GM23338 (cell line): ENCODE results near the gene NEU3. TPM values are rescaled to one million over a fixed set of nuclear protein-coding genes. Genes with fewer than 3 reads are reported as not detected.

Source experiments
- ATAC-seq: fragments of 200-7000 bp; cut with Tn5 transposase; 3 replicates; pipeline ENCODE4 v1.9.1; 2020
- DNase-seq: peaks from one replicate; pipeline ENCODE4 v3.0.0-alpha.2; 2015; ENCODE audit warnings: low spot score
- H2AFZ ChIP-seq: fragments of 200-600 bp; sonication (generic); 2 replicates; pipeline ENCODE4 v1.8.0; 2016; ENCODE audit warnings: antibody characterized with exemption, mild to moderate bottlenecking, moderate library complexity
- H3F3A ChIP-seq: fragments of 200-600 bp; sonication (generic); replicated peaks from 2 replicates; pipeline ENCODE4 v1.8.0; 2017; ENCODE audit warnings: antibody characterized with exemption, mixed run types, low read depth
- H3K27ac ChIP-seq: fragments of 200-600 bp; sonication (generic); 2 replicates; pipeline ENCODE4 v1.6.1; 2016; ENCODE audit warnings: low read depth
- H3K27me3 ChIP-seq: fragments of 200-600 bp; sonication (generic); 2 replicates; pipeline ENCODE4 v1.8.0; 2016; ENCODE audit warnings: mild to moderate bottlenecking, mixed run types, moderate library complexity; ENCODE audit not compliant: insufficient read depth
- H3K36me3 ChIP-seq: fragments of 200-600 bp; sonication (generic); 2 replicates; pipeline ENCODE4 v1.8.0; 2016; ENCODE audit warnings: mild to moderate bottlenecking; ENCODE audit not compliant: insufficient read depth
- H3K4me1 ChIP-seq: fragments of 200-600 bp; sonication (generic); 2 replicates; pipeline ENCODE4 v1.8.0; 2016; ENCODE audit warnings: mild to moderate bottlenecking, moderate library complexity; ENCODE audit not compliant: insufficient read depth
- H3K4me2 ChIP-seq: fragments of 200-600 bp; sonication (generic); 2 replicates; pipeline ENCODE4 v1.7.1; 2017; ENCODE audit warnings: mixed run types
- H3K4me3 ChIP-seq: fragments of 200-600 bp; sonication (generic); 2 replicates; pipeline ENCODE4 v1.6.1; 2016; ENCODE audit warnings: mixed run types
- H3K79me2 ChIP-seq: fragments of 200-600 bp; sonication (generic); replicated peaks from 2 replicates; pipeline ENCODE4 v1.8.0; 2017; ENCODE audit warnings: mild to moderate bottlenecking; ENCODE audit not compliant: insufficient read depth
- H3K9me2 ChIP-seq: fragments of 200-600 bp; sonication (generic); 2 replicates; pipeline ENCODE4 v1.8.0; 2017; ENCODE audit not compliant: insufficient read depth
- H4K20me1 ChIP-seq: fragments of 200-600 bp; sonication (generic); replicated peaks from 2 replicates; pipeline ENCODE4 v1.8.0; 2017; ENCODE audit warnings: mild to moderate bottlenecking; ENCODE audit not compliant: insufficient read depth
- H3K27ac Mint-ChIP-seq: 2 replicates; pipeline ENCODE4 v1.8.0; 2020; ENCODE audit warnings: inconsistent platforms, mild to moderate bottlenecking, moderate library complexity, mixed read lengths
- H3K27me3 Mint-ChIP-seq: 3 replicates; pipeline ENCODE4 v1.8.0; 2022; ENCODE audit warnings: low read depth, mild to moderate bottlenecking, moderate library complexity, mixed read lengths, inconsistent platforms; ENCODE audit not compliant: insufficient read depth, poor library complexity
- H3K36me3 Mint-ChIP-seq: 3 replicates; pipeline ENCODE4 v1.8.0; 2021; ENCODE audit warnings: low read depth, mild to moderate bottlenecking, inconsistent platforms, moderate library complexity, mixed read lengths
- H3K4me1 Mint-ChIP-seq: 3 replicates; pipeline ENCODE4 v1.8.0; 2020; ENCODE audit warnings: mild to moderate bottlenecking, inconsistent platforms, mixed read lengths
- H3K4me3 Mint-ChIP-seq: 3 replicates; pipeline ENCODE4 v1.8.0; 2021; ENCODE audit warnings: moderate library complexity, mild to moderate bottlenecking, inconsistent platforms, mixed read lengths
- H3K9me3 Mint-ChIP-seq: 3 replicates; pipeline ENCODE4 v1.8.0; 2020; ENCODE audit warnings: moderate library complexity, mild to moderate bottlenecking, inconsistent platforms, mixed read lengths
- CREB1 ChIP-seq: fragments of 250-450 bp; sonication (Bioruptor Pico); IDR thresholded peaks from 2 replicates; pipeline ENCODE4 v1.5.0; 2020; ENCODE audit warnings: low read depth, mild to moderate bottlenecking, moderate library complexity
- CTCF ChIP-seq, 2 experiments: fragments of 200-600 bp in 1 of 2; sonication (generic) in 1 of 2; conservative IDR thresholded peaks; 2 replicates each; pipeline versions ENCODE4 v1.5.1 to v1.6.1; 2016 to 2017; ENCODE audit warnings: antibody characterized with exemption in 2 of 2, low read depth in 2 of 2, mild to moderate bottlenecking in 2 of 2, moderate library complexity in 1 of 2
- ETS1 ChIP-seq: IDR thresholded peaks from 2 replicates; pipeline ENCODE4 v1.6.1; 2016; ENCODE audit warnings: antibody characterized with exemption
- EZH2 ChIP-seq: fragments of 200-600 bp; sonication (generic); IDR thresholded peaks from one replicate; pipeline ENCODE4 v1.8.0; 2017; ENCODE audit warnings: antibody characterized with exemption, mild to moderate bottlenecking, low read depth; ENCODE audit not compliant: unreplicated experiment
- EZH2phosphoT487 ChIP-seq: fragments of 200-600 bp; sonication (generic); IDR thresholded peaks from one replicate; pipeline ENCODE4 v1.8.1; 2018; ENCODE audit warnings: antibody characterized with exemption; ENCODE audit not compliant: unreplicated experiment
- NANOG ChIP-seq: IDR thresholded peaks from 2 replicates; pipeline ENCODE4 v1.6.1; 2016; ENCODE audit warnings: antibody characterized with exemption, borderline replicate concordance
- STAT1 ChIP-seq: IDR thresholded peaks from one replicate; pipeline ENCODE4 v1.6.1; 2016; ENCODE audit warnings: antibody characterized with exemption; ENCODE audit not compliant: unreplicated experiment
- ZNF114 ChIP-seq: fragments of 250-450 bp; sonication (Bioruptor Pico); IDR thresholded peaks from 2 replicates; pipeline ENCODE4 v1.5.0; 2020; ENCODE audit warnings: mild to moderate bottlenecking, moderate library complexity
- ZNF462 ChIP-seq: fragments of 250-450 bp; sonication (Bioruptor Pico); IDR thresholded peaks from 2 replicates; pipeline ENCODE4 v1.5.0; 2020; ENCODE audit warnings: mild to moderate bottlenecking, moderate library complexity
- polyA plus RNA-seq: library from polyadenylated mRNA; unstranded; fragments of >200 nt; fragmentation: Nextera tagmentation; extraction: Ambion mirVana; gene quantifications from 2 replicates; pipeline ENCODE4 v1.2.1, GENCODE V29; 2016
- total RNA-seq: library from RNA; depleted of rRNA; stranded (reverse); fragments of >200 nt; shearing (Covaris generic); gene quantifications from 2 replicates; pipeline ENCODE4 v1.2.3, GENCODE V29; 2014

NEU3 gene
- total and polyA plus RNA-seq, 2 experiments from 2014 or later, result 2.8 to 25.9 TPM

- TF ChIP-seq ZNF462 (CRISPR knock-in tag), result no peak
- TF ChIP-seq CREB1 (CRISPR knock-in tag), result no peak
- no peak for TF ChIP-seq NANOG
- no peak for TF ChIP-seq ZNF114 (CRISPR knock-in tag)
Observed at GRCh38 chr11:74990941-74991340, 2.2 kb downstream of the NEU3 start (continued).

- Mint-ChIP-seq H3K4me3 (no peak overlapping the region), H3K27me3 (peaks cover 3% of the 10 kb centered on the region), H3K4me1 (peaks cover 9% of the 10 kb centered on the region), H3K36me3 (peaks cover 7% of the 10 kb centered on the region; the same call in 1 of the 3 replicates), H3K9me3 (no peaks in the 10 kb centered on the region), H3K27ac (no peak overlapping the region)
- Histone ChIP-seq H3K4me3 (no peak overlapping the region), H3K4me2 (no peak overlapping the region), H3K9me2 (no peaks in the 10 kb centered on the region), H3K36me3 (peaks cover 10% of the 10 kb centered on the region), H4K20me1 (peaks cover 12% of the 10 kb centered on the region; the same call in 1 of the 2 replicates), H3K79me2 (peaks cover 36% of the 10 kb centered on the region), H3K4me1 (peaks cover 9% of the 10 kb centered on the region), H3K27me3 (no peaks in the 10 kb centered on the region), H3K27ac (no peak overlapping the region), H2AFZ (no peak overlapping the region), H3F3A (0 out of 2 replicates have a peak, but pooled peaks cover 3% of the 10 kb centered on the region)
- no peak for TF ChIP-seq ZNF114 (CRISPR knock-in tag)
- TF ChIP-seq CREB1 (CRISPR knock-in tag), result no peak
- no peak for TF ChIP-seq ETS1
- no peak for TF ChIP-seq NANOG
- TF ChIP-seq EZH2, result no peak
- TF ChIP-seq CTCF (conservative IDR thresholded peaks at IDR 0.05; ENCODE audit: low read depth in 2 of 2), result no peak
- TF ChIP-seq STAT1, result no peak
- TF ChIP-seq EZH2phosphoT487, result no peak
- DNase-seq, result no peak
- no peak for ATAC-seq
Observed at GRCh38 chr11:74992852-74993251, 4.1 kb downstream of the NEU3 start.
